BLaER1 (cell line): ENCODE data around the gene ARHGDIB.

Source experiments
- H3K27ac ChIP-seq: shearing (Covaris generic); formaldehyde crosslinking; 2 replicates; pipeline ENCODE4 v1.8.1; 2022
- H3K27me3 ChIP-seq: shearing (Covaris generic); formaldehyde crosslinking; 2 replicates; pipeline ENCODE4 v1.8.1; 2022
- H3K36me3 ChIP-seq: shearing (Covaris generic); formaldehyde crosslinking; 2 replicates; pipeline ENCODE4 v1.8.1; 2022
- H3K4me1 ChIP-seq: shearing (Covaris generic); formaldehyde crosslinking; 2 replicates; pipeline ENCODE4 v1.8.1; 2022
- H3K4me2 ChIP-seq: shearing (Covaris generic); formaldehyde crosslinking; 2 replicates; pipeline ENCODE4 v1.8.1; 2022
- H3K4me3 ChIP-seq: shearing (Covaris generic); formaldehyde crosslinking; 2 replicates; pipeline ENCODE4 v1.8.1; 2022
- H3K9ac ChIP-seq: shearing (Covaris generic); formaldehyde crosslinking; 2 replicates; pipeline ENCODE4 v1.8.1; 2022
- H3K9me3 ChIP-seq: shearing (Covaris generic); formaldehyde crosslinking; 2 replicates; pipeline ENCODE4 v1.8.1; 2022
- H4K20me1 ChIP-seq: shearing (Covaris generic); formaldehyde crosslinking; 2 replicates; pipeline ENCODE4 v1.8.1; 2022
- Cebpa-rat ChIP-seq: shearing (Covaris generic); IDR thresholded peaks from 2 replicates; pipeline ENCODE4 v1.8.1; 2022

The ARHGDIB gene

GRCh38 chr12:14937689-14938088, 23.7 kb downstream of the ARHGDIB start:
- peaks cover 97% of the 10 kb centered on the region for H3K36me3 ChIP-seq
- H3K9ac ChIP-seq, result no peak overlapping the region
- H3K4me2 ChIP-seq, result no peak overlapping the region
- H4K20me1 ChIP-seq, result peaks cover 10% of the 10 kb centered on the region; the same call in 1 of the 2 replicates
- peaks cover 4% of the 10 kb centered on the region for H3K9me3 ChIP-seq
- H3K27me3 ChIP-seq, result no peaks in the 10 kb centered on the region
- no peak overlapping the region for H3K4me3 ChIP-seq
- peaks cover 7% of the 10 kb centered on the region; the same call in 1 of the 2 replicates for H3K4me1 ChIP-seq
- no peak overlapping the region for H3K27ac ChIP-seq
- no peak for TF ChIP-seq Cebpa-rat

GRCh38 chr12:14937014-14937413, 24.4 kb downstream of the ARHGDIB start:
- TF ChIP-seq Cebpa-rat, result no peak

DNA sequence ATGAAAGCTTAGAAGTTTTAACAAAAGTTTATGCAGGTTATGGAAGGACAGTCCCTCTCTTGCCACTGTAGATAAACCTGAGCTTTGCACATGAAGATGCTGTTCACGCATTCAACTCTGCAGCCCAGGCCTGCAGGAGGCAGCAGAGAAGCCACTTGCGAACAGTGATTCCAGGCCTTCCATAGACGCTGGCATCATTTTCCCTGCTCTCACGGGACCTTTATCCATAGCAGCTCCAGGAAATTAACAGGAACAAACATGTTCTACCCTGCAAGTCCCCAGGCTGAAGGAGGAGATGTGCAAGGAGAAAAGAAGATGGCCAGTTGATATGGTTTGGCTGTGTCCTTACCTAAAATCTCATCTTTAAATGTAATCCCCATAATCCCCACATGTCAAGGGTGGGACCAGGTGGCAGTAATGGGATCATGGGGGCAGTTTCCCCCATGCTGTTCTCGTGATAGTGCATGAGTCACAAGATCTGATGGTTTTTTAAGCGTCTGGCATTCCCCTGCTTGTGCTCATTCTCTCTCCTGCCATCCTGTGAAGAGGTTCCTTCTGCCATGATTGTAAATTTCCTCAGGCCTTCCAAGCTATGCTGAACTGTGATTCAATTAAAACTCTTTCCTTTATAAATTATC, 25.1 kb downstream of the ARHGDIB start:
- Histone ChIP-seq H3K4me3 (no peak overlapping the region), H4K20me1 (no peaks in the 10 kb centered on the region), H3K36me3 (peaks cover 95% of the 10 kb centered on the region), H3K4me1 (peaks cover 13% of the 10 kb centered on the region), H3K4me2 (no peak overlapping the region), H3K27me3 (no peaks in the 10 kb centered on the region), H3K27ac (no peak overlapping the region), H3K9ac (no peak overlapping the region), H3K9me3 (peaks cover 4% of the 10 kb centered on the region; the same call in 1 of the 2 replicates)
- no peak for TF ChIP-seq Cebpa-rat

More at GRCh38 chr12:14937014-14937413, 24.4 kb downstream of the ARHGDIB start:
- peaks cover 3% of the 10 kb centered on the region; the same call in 1 of the 2 replicates for H4K20me1 ChIP-seq
- no peak overlapping the region for H3K27ac ChIP-seq
- peaks cover 95% of the 10 kb centered on the region for H3K36me3 ChIP-seq
- H3K4me3 ChIP-seq, result no peak overlapping the region
- H3K9me3 ChIP-seq, result peaks cover 4% of the 10 kb centered on the region
- no peaks in the 10 kb centered on the region for H3K27me3 ChIP-seq
- H3K4me1 ChIP-seq, result peaks cover 7% of the 10 kb centered on the region; the same call in 1 of the 2 replicates
- no peak overlapping the region for H3K4me2 ChIP-seq
- no peak overlapping the region for H3K9ac ChIP-seq

GRCh38 chr12:14935031-14935430, 26.4 kb downstream of the ARHGDIB start:
- Histone ChIP-seq H3K9me3 (no peaks in the 10 kb centered on the region), H3K36me3 (peaks cover 84% of the 10 kb centered on the region), H3K4me1 (peaks cover 15% of the 10 kb centered on the region), H3K4me3 (no peak overlapping the region), H3K27me3 (no peaks in the 10 kb centered on the region), H3K9ac (no peak overlapping the region), H3K4me2 (no peak overlapping the region), H4K20me1 (no peaks in the 10 kb centered on the region), H3K27ac (no peak overlapping the region)
- TF ChIP-seq Cebpa-rat, result no peak

GRCh38 chr12:14934511-14934910, 26.9 kb downstream of the ARHGDIB start:
- Histone ChIP-seq H3K4me1 (peaks cover 12% of the 10 kb centered on the region), H3K27me3 (no peaks in the 10 kb centered on the region), H3K36me3 (peaks cover 79% of the 10 kb centered on the region), H3K9ac (no peak overlapping the region), H3K27ac (no peak overlapping the region), H3K9me3 (no peaks in the 10 kb centered on the region), H3K4me2 (no peak overlapping the region), H3K4me3 (no peak overlapping the region), H4K20me1 (no peaks in the 10 kb centered on the region)
- TF ChIP-seq Cebpa-rat, result no peak

- Histone ChIP-seq H3K9ac (no peak overlapping the region), H3K4me3 (no peak overlapping the region), H3K27ac (no peak overlapping the region), H3K9me3 (no peaks in the 10 kb centered on the region), H3K27me3 (no peaks in the 10 kb centered on the region), H3K4me2 (peak overlapping the region; percentile 29; the same call in 1 of the 2 replicates), H3K36me3 (peaks cover 64% of the 10 kb centered on the region), H4K20me1 (no peaks in the 10 kb centered on the region), H3K4me1 (peaks cover 8% of the 10 kb centered on the region)
- TF ChIP-seq Cebpa-rat, result no peak
These were observed 29.4 kb downstream of the ARHGDIB start for GRCh38 chr12:14931791-14932560.

DNA sequence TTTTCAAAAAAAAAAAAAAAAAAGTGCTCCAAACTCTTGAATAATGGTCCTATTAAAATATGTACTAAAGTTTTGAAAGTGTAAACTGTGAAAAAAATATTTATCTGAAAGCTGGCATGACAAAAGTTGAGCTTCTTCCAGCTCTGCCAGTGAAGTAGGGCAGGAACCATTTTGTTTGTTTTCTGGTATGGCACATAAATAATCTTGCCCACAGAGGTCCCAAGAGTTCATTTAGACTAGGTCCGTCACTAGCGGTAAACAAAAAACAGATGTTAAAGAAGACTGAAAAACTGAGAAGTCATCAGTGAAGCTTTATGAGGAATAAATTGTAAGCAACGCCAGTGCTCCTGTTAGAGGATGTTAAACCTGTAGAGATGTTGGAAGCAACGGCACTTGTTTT, 30.0 kb downstream of the ARHGDIB start:
- no peaks in the 10 kb centered on the region for H3K27me3 ChIP-seq
- no peak overlapping the region for H3K9ac ChIP-seq
- H3K4me3 ChIP-seq, result no peak overlapping the region
- H3K9me3 ChIP-seq, result no peaks in the 10 kb centered on the region
- TF ChIP-seq Cebpa-rat, result no peak
- peaks cover 58% of the 10 kb centered on the region for H3K36me3 ChIP-seq
- no peaks in the 10 kb centered on the region for H4K20me1 ChIP-seq
- no peak overlapping the region for H3K27ac ChIP-seq
- peaks cover 8% of the 10 kb centered on the region for H3K4me1 ChIP-seq
- peak overlapping the region; percentile 29; the same call in 1 of the 2 replicates for H3K4me2 ChIP-seq

- Histone ChIP-seq H3K4me3 (no peak overlapping the region), H4K20me1 (no peaks in the 10 kb centered on the region), H3K4me1 (peaks cover 8% of the 10 kb centered on the region), H3K9me3 (no peaks in the 10 kb centered on the region), H3K27me3 (no peaks in the 10 kb centered on the region), H3K36me3 (peaks cover 47% of the 10 kb centered on the region), H3K4me2 (no peak overlapping the region), H3K27ac (no peak overlapping the region), H3K9ac (no peak overlapping the region)
- no peak for TF ChIP-seq Cebpa-rat
These were observed 31.1 kb downstream of the ARHGDIB start for GRCh38 chr12:14930299-14930698.

- H4K20me1 ChIP-seq, result no peaks in the 10 kb centered on the region
- peaks cover 8% of the 10 kb centered on the region for H3K4me1 ChIP-seq
- no peak overlapping the region for H3K27ac ChIP-seq
- no peak overlapping the region for H3K4me2 ChIP-seq
- H3K9ac ChIP-seq, result no peak overlapping the region
- peaks cover 41% of the 10 kb centered on the region for H3K36me3 ChIP-seq
- no peak for TF ChIP-seq Cebpa-rat
- no peaks in the 10 kb centered on the region for H3K9me3 ChIP-seq
- H3K27me3 ChIP-seq, result no peaks in the 10 kb centered on the region
- H3K4me3 ChIP-seq, result no peak overlapping the region
These were observed 32.5 kb downstream of the ARHGDIB start for GRCh38 chr12:14928931-14929330.

GRCh38 chr12:14927267-14927666, 34.1 kb downstream of the ARHGDIB start:
- no peak for TF ChIP-seq Cebpa-rat
- no peaks in the 10 kb centered on the region for H3K27me3 ChIP-seq
- peaks cover 26% of the 10 kb centered on the region; the same call in 1 of the 2 replicates for H3K36me3 ChIP-seq
- no peaks in the 10 kb centered on the region for H3K9me3 ChIP-seq
- no peak overlapping the region for H3K9ac ChIP-seq
- H3K4me1 ChIP-seq, result peaks cover 8% of the 10 kb centered on the region
- H3K27ac ChIP-seq, result no peak overlapping the region
- no peaks in the 10 kb centered on the region for H4K20me1 ChIP-seq
- no peak overlapping the region for H3K4me3 ChIP-seq
- H3K4me2 ChIP-seq, result no peak overlapping the region
